Measurements from ENCODE around the gene P2RY2. TPM values are rescaled to one million over a fixed set of nuclear protein-coding genes. Genes with fewer than 3 reads are reported as not detected.
"Not testable (repeated sequence)": the region's sequence is repeated elsewhere in the genome, so short reads cannot be mapped to it uniquely, and the experiment has no call there.

P2RY2 gene
- total and polyA plus RNA-seq, 7 donors = 18.7 to 90.9 (median 44.2) TPM

- Histone ChIP-seq H3K36me3 (ENCODE audit: insufficient read depth in 1 of 2, low read depth in 1 of 2) (no peaks in the 10 kb centered on the region), H3K4me3 (no peak overlapping the region), H3K9me3 (no peaks in the 10 kb centered on the region), H3K27ac (no peak overlapping the region), H3K4me1 (no peaks in the 10 kb centered on the region), H3K27me3 (ENCODE audit: insufficient read depth in 3 of 3, low read length in 2 of 3) (no peaks in the 10 kb centered on the region)
- ATAC-seq (peak; percentile 50 to 74 (median 62)), DNase-seq (peak in 1 of 2 donors; percentile 17)
- 91 to 95% (median 92%) methylated on average over 3 of the region's 3 CpGs for WGBS, 3 donors
- no peak for TF ChIP-seq CTCF (IDR thresholded peaks at IDR 0.05)
- intact Hi-C loops (cut with DNase I) = no loop called here
Observed at GRCh38 chr11:73195191-73196007, 22.7 kb upstream of the P2RY2 start.

- no peak for ATAC-seq
- intact Hi-C loops (cut with DNase I) = no loop called here
- WGBS, 3 donors = 95 to 98% (median 95%) methylated on average over 4 to 6 of the region's 6 CpGs
- no peaks in the 10 kb centered on the region for H3K4me1 ChIP-seq
- H3K9me3 ChIP-seq = no peaks in the 10 kb centered on the region
- no peak for DNase-seq
- H3K36me3 ChIP-seq (ENCODE audit: insufficient read depth in 1 of 2, low read depth in 1 of 2) = no peaks in the 10 kb centered on the region
- no peak overlapping the region for H3K27ac ChIP-seq
- no peak for TF ChIP-seq CTCF (IDR thresholded peaks at IDR 0.05)
- no peaks in the 10 kb centered on the region for H3K27me3 ChIP-seq (ENCODE audit: insufficient read depth in 3 of 3, low read length in 2 of 3)
- no peak overlapping the region for H3K4me3 ChIP-seq
Observed at GRCh38 chr11:73196576-73196975, 21.5 kb upstream of the P2RY2 start.

DNA sequence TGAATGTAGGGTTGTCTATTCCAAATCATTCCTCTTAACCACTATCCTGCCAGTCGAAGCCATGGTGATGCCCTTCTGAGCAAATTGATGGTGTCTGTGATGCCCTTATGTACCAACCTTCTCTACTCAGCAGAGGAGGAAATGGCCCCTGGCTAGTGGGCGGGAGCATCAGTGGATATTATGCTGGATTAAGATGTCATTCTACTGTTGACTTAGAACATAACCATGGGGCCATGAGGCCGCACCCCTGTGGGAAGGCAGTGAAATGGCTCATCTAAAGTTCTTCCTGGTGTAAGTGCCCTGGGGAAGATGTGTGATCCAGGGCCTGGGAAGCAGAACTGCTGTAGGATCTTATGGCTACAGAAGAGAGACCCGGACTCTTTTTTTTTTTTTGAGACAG, 20.7 kb upstream of the P2RY2 start:
- DNase-seq (no peak), ATAC-seq (no peak)
- H3K27ac ChIP-seq = no peak overlapping the region
- H3K27me3 ChIP-seq (ENCODE audit: insufficient read depth in 3 of 3, low read length in 2 of 3) = no peaks in the 10 kb centered on the region
- no peak for TF ChIP-seq CTCF (IDR thresholded peaks at IDR 0.05)
- no peaks in the 10 kb centered on the region for H3K9me3 ChIP-seq
- intact Hi-C loops (cut with DNase I) = no loop called here
- no peaks in the 10 kb centered on the region for H3K36me3 ChIP-seq (ENCODE audit: insufficient read depth in 1 of 2, low read depth in 1 of 2)
- H3K4me3 ChIP-seq = no peak overlapping the region
- 89 to 97% (median 95%) methylated on average over 4 of the region's 4 CpGs for WGBS, 3 donors
- H3K4me1 ChIP-seq = no peaks in the 10 kb centered on the region

DNA sequence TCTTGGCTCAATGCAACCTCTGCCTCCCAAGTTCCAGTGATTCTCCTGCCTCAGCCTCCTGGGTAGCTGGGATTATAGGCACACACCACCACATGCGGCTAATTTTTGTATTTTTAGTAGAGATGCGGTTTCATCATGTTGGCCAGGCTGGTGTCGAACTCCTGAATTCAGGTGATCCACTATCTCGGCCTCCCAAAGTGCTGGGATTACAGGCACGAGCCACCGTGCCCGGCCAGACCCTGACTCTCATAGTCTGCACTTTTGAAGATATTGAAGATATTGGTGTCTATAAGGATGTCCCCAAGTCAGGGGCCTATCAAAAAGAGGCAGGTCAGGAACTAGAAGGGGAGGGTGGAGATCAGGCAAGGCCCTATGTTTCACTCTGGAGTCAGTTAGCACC, 20.3 kb upstream of the P2RY2 start:
- H3K4me3 ChIP-seq; H3K27ac ChIP-seq; intact Hi-C loops (cut with DNase I); ATAC-seq; H3K27me3 ChIP-seq (ENCODE audit: insufficient read depth in 3 of 3, low read length in 2 of 3); H3K4me1 ChIP-seq; DNase-seq; H3K9me3 ChIP-seq; H3K36me3 ChIP-seq (ENCODE audit: insufficient read depth in 1 of 2, low read depth in 1 of 2): not testable (repeated sequence)
- WGBS, 3 donors = 96 to 97% (median 96%) methylated on average over 7 of the region's 7 CpGs

DNA sequence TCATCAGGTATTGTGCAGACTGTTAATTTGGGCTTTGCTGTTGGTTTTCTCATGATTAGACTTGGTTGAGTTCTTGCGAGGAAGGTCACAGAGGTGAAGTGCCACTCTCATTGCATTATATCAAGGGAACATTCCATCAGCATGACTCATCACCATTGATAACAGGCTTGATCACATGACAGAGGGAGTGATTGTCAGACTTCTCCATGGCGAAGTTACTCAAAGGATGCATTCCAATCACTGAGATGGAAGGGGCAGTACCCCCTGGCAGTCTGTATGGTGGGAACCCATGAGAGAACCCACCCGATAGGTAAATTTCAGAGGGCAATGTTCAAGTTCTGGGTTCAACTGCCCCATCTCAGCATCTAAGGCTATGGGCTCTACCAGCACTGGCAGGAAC, 19.4 kb upstream of the P2RY2 start:
- Histone ChIP-seq H3K27me3 (ENCODE audit: insufficient read depth in 3 of 3, low read length in 2 of 3) (no peaks in the 10 kb centered on the region), H3K27ac (no peak overlapping the region), H3K4me1 (no peaks in the 10 kb centered on the region), H3K9me3 (no peaks in the 10 kb centered on the region), H3K4me3 (no peak overlapping the region), H3K36me3 (ENCODE audit: insufficient read depth in 1 of 2, low read depth in 1 of 2) (no peaks in the 10 kb centered on the region)
- TF ChIP-seq CTCF (IDR thresholded peaks at IDR 0.05) = no peak
- no peak for DNase-seq
- ATAC-seq = no peak
- intact Hi-C loops (cut with DNase I) = no loop called here
- WGBS, 3 donors = 72 to 73% (median 73%) methylated on average over 3 of the region's 3 CpGs

Data from psoas muscle (tissue), 8 donors.